ENCODE data around the gene TPD52L2.

Gene TPD52L2

GRCh38 chr20:63934271-63935068, 69.4 kb downstream of the TPD52L2 start:
- DNase-seq: no peak

GRCh38 chr20:63935447-63935846, 70.4 kb downstream of the TPD52L2 start:
- no peak for DNase-seq

- DNase-seq: no peak
These were observed 72.5 kb downstream of the TPD52L2 start for GRCh38 chr20:63937596-63937995.

DNA sequence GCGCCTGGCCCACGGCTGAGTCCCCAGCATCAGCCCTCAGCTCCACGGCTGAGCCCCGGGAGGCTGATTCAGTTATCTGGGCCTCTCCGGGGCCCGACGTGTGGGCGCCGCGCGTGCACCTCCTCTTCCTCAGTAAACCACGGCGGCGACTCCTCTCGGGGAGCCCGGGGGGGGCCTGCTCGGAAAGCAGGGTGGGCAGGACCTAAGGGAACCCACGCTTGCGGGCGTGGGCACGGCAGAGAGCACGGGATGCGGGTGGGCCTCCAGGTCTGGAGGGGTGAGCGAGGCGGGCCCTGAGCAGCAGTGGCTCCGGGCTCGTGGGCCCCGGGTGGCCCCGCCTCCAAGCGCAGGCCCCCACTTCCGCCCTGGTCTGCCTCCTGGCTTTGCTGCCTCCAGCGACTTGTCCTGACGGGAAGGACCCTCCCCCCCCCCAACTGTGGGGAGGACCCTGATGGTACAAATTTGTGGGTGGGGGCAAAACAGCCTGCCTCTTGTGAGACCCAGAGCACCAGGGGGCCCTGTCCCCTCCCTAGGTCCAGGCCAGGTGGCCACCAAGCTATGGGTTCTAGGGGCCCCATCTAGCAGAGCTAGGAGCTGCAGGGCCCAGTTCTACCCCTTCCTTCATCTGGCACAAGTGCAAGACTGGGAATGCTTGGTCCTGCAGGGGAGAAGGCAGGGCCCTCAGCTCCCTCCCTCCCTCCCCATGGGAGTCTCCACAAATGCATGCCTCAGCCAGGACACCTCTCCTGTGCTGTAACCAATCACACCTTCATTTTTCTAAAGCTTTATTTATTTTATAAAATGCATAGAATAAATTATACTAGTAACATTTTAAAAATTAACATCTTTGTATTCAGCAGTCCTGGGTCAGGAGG, 74.2 kb downstream of the TPD52L2 start:
- DNase-seq: no peak

DNA sequence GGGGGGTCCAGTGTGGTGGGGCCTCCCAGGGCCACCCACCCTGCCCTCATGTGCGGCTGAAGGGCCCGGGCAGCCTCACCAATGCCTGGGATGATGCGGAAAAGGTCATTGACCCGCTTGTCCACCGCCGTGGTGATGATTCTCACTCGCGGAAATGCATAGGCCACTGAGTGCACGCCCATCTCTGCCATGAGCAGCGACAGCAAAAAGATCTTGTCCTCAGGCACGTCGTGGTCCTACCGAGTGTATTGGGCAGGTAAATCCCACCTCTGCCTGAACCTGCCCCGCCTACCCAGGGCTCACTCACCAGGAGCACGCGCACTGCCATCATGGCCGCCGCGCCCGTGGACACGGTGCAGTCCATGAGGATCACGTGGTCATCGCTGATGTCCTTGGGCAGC, 75.0 kb downstream of the TPD52L2 start:
- no peak for DNase-seq

- no peak for DNase-seq
These were observed 75.6 kb downstream of the TPD52L2 start for GRCh38 chr20:63940472-63941266.

Data from bone marrow (tissue), 2 donors.